H1 (cell line): ENCODE measurements around the gene ARHGAP22. TPM values are rescaled to one million over a fixed set of nuclear protein-coding genes. Genes with fewer than 3 reads are reported as not detected.

Experiments
- CTCF ChIA-PET: fragments of 300-600 bp; sonication (Branson Sonifier 250); formaldehyde crosslinking; loops from one replicate; lab custom pipeline; 2021; ENCODE audit not compliant: partially characterized antibody; lab: Charles Lee
- POLR2A ChIA-PET: fragments of 300-600 bp; sonication (Branson Sonifier 250); formaldehyde crosslinking; loops from one replicate; lab custom pipeline; 2021; ENCODE audit warnings: inconsistent platforms; ENCODE audit not compliant: partially characterized antibody; lab: Charles Lee
- DNase-seq, 2 experiments: peaks; one replicate each; pipeline versions ENCODE4 v3.0.0 to v3.0.0-alpha.2; 2010 to 2022; ENCODE audit warnings: low spot score in 2 of 2, low read depth in 1 of 2, mixed read lengths in 1 of 2
- FAIRE-seq: peaks from 2 replicates; lab custom pipeline; 2011; peaks lifted over from hg19 to GRCh38; lab: Jason Lieb, UNC
- H2AFZ ChIP-seq: 2 replicates; pipeline ENCODE4 v1.8.1; 2012; ENCODE audit warnings: low read length, inconsistent platforms
- H2AK5ac ChIP-seq: 2 replicates; pipeline ENCODE4 v1.6.1; 2013; ENCODE audit warnings: low read depth, low read length
- H2BK120ac ChIP-seq: replicated peaks from 2 replicates; pipeline ENCODE3; 2013; ENCODE audit warnings: low read depth, low read length, inconsistent platforms
- H2BK12ac ChIP-seq: 2 replicates; pipeline ENCODE4 v1.6.1; 2013; ENCODE audit warnings: low read depth, low read length
- H2BK15ac ChIP-seq: 2 replicates; pipeline ENCODE4 v1.6.1; 2013; ENCODE audit warnings: low read length
- H2BK20ac ChIP-seq: 2 replicates; pipeline ENCODE4 v1.6.1; 2013; ENCODE audit warnings: low read length
- H2BK5ac ChIP-seq: 2 replicates; pipeline ENCODE4 v1.6.1; 2013; ENCODE audit warnings: low read depth, low read length
- H3K14ac ChIP-seq: 2 replicates; pipeline ENCODE4 v1.6.1; 2013; ENCODE audit warnings: inconsistent platforms; ENCODE audit not compliant: insufficient read length
- H3K18ac ChIP-seq: 2 replicates; pipeline ENCODE4 v1.6.1; 2013; ENCODE audit warnings: low read length; ENCODE audit errors: extremely low read depth
- H3K23ac ChIP-seq: 2 replicates; pipeline ENCODE4 v1.6.1; 2013; ENCODE audit warnings: inconsistent platforms; ENCODE audit not compliant: insufficient read length
- H3K23me2 ChIP-seq: 2 replicates; pipeline ENCODE4 v1.6.1; 2013; ENCODE audit warnings: low read depth, low read length
- H3K27ac ChIP-seq: 2 replicates; pipeline ENCODE4 v1.6.1; 2011; ENCODE audit warnings: low read depth, low read length, inconsistent platforms
- H3K27me3 ChIP-seq, 4 experiments: replicated peaks in 1 of 4; 1 replicate in 1 of 4; 2 replicates in 3 of 4; pipeline versions ENCODE4 v1.6.1 to v1.8.1; 2011 to 2013; ENCODE audit warnings: low read length in 3 of 4, mild to moderate bottlenecking in 3 of 4, inconsistent platforms in 2 of 4, mixed read lengths in 2 of 4, moderate library complexity in 1 of 4; ENCODE audit not compliant: control insufficient read depth in 3 of 4, insufficient read depth in 3 of 4; ENCODE audit errors: extremely low read depth in 1 of 4
- H3K36me3 ChIP-seq, 4 experiments: 2 replicates each; pipeline versions ENCODE4 v1.6.1 to v1.8.1; 2011 to 2013; ENCODE audit warnings: mild to moderate bottlenecking in 4 of 4, low read length in 3 of 4, moderate library complexity in 2 of 4, control low read depth in 1 of 4, inconsistent platforms in 1 of 4; ENCODE audit not compliant: insufficient read depth in 4 of 4, control insufficient read depth in 2 of 4
- H3K4ac ChIP-seq: replicated peaks from 2 replicates; pipeline ENCODE3; 2013; ENCODE audit warnings: low read length, low read depth, mixed read lengths, inconsistent platforms; ENCODE audit not compliant: insufficient read length
- H3K4me1 ChIP-seq, 4 experiments: replicated peaks in 1 of 4; 1 replicate in 1 of 4; 2 replicates in 3 of 4; pipeline versions ENCODE4 v1.6.1 to v1.8.1; 2011 to 2013; ENCODE audit warnings: low read length in 3 of 4, inconsistent platforms in 2 of 4, mixed read lengths in 1 of 4; ENCODE audit not compliant: insufficient read depth in 4 of 4, control insufficient read depth in 3 of 4
- H3K4me2 ChIP-seq, 2 experiments: 2 replicates each; pipeline versions ENCODE4 v1.6.1 to v1.8.1; 2011 to 2013; ENCODE audit warnings: low read depth in 2 of 2, low read length in 2 of 2, control low read depth in 1 of 2, inconsistent platforms in 1 of 2, mild to moderate bottlenecking in 1 of 2; ENCODE audit not compliant: insufficient read depth in 1 of 2
- H3K4me3 ChIP-seq, 4 experiments: fragments of 200-600, 300-600 bp in 1 of 4; sonication (generic), shearing (Covaris generic), sonication (Bioruptor Twin) in 1 of 4; 2 replicates each; pipeline versions ENCODE4 v1.5.1 to v1.8.1; 2011 to 2016; ENCODE audit warnings: low read length in 4 of 4, low read depth in 3 of 4, control low read depth in 2 of 4, inconsistent platforms in 2 of 4, mild to moderate bottlenecking in 2 of 4, mixed read lengths in 1 of 4, moderate library complexity in 1 of 4; ENCODE audit not compliant: insufficient read depth in 2 of 4; ENCODE audit errors: extremely low read depth in 1 of 4
- H3K56ac ChIP-seq: replicated peaks from 2 replicates; pipeline ENCODE3; 2013; ENCODE audit warnings: low read depth, mild to moderate bottlenecking, mixed read lengths, low read length, inconsistent platforms; ENCODE audit not compliant: insufficient read length
- H3K79me1 ChIP-seq: 2 replicates; pipeline ENCODE4 v1.6.1; 2013; ENCODE audit warnings: low read depth, low read length, control low read depth
- H3K79me2 ChIP-seq, 2 experiments: 2 replicates each; pipeline versions ENCODE4 v1.6.1 to v1.8.1; 2012 to 2013; ENCODE audit warnings: low read length in 2 of 2, mild to moderate bottlenecking in 2 of 2, inconsistent platforms in 1 of 2; ENCODE audit not compliant: insufficient read depth in 2 of 2, control insufficient read depth in 1 of 2
- H3K9ac ChIP-seq, 4 experiments: replicated peaks in 1 of 4; 1 replicate in 1 of 4; 2 replicates in 3 of 4; pipeline versions ENCODE4 v1.6.1 to v1.8.1; 2011 to 2013; ENCODE audit warnings: low read depth in 3 of 4, low read length in 3 of 4, control low read depth in 2 of 4, mild to moderate bottlenecking in 2 of 4, moderate library complexity in 2 of 4, inconsistent platforms in 1 of 4; ENCODE audit errors: extremely low read depth in 1 of 4
- H3K9me3 ChIP-seq, 2 experiments: 2 replicates each; pipeline versions ENCODE4 v1.6.1 to v1.8.1; 2012 to 2013; ENCODE audit warnings: mild to moderate bottlenecking in 2 of 2, moderate library complexity in 2 of 2, control low read depth in 1 of 2, inconsistent platforms in 1 of 2, low read depth in 1 of 2, low read length in 1 of 2, mixed read lengths in 1 of 2; ENCODE audit not compliant: insufficient read depth in 2 of 2
- H4K20me1 ChIP-seq, 2 experiments: replicated peaks in 1 of 2; 2 replicates each; pipeline versions ENCODE3 to v1.8.1; 2011 to 2013; ENCODE audit warnings: inconsistent platforms in 2 of 2, low read length in 2 of 2, mild to moderate bottlenecking in 1 of 2; ENCODE audit not compliant: insufficient read depth in 2 of 2, control insufficient read depth in 1 of 2
- H4K5ac ChIP-seq: 2 replicates; pipeline ENCODE4 v1.6.1; 2013; ENCODE audit warnings: low read length, low read depth, mixed read lengths, inconsistent platforms; ENCODE audit not compliant: insufficient read length
- H4K8ac ChIP-seq: 2 replicates; pipeline ENCODE4 v1.8.0; 2013; ENCODE audit warnings: mild to moderate bottlenecking, moderate library complexity, low read length, inconsistent platforms; ENCODE audit not compliant: insufficient read depth; ENCODE audit errors: extremely low read depth
- H4K91ac ChIP-seq: replicated peaks from 2 replicates; pipeline ENCODE3; 2013; ENCODE audit warnings: low read length, mixed read lengths, inconsistent platforms; ENCODE audit not compliant: insufficient read length
- WGBS, 2 experiments: shearing (Covaris generic) in 1 of 2; methylation state at CpG; one replicate each; pipeline versions ENCODE4 v1.1.6 to v1.1.7; 2013 to 2015; ENCODE audit warnings: low lambda C conversion rate in 2 of 2, mixed read lengths in 2 of 2, inconsistent platforms in 1 of 2, low coverage in 1 of 2, missing lambda C conversion rate in 1 of 2; ENCODE audit not compliant: insufficient replicate concordance in 2 of 2, insufficient coverage in 1 of 2, insufficient read length in 1 of 2; ENCODE audit errors: extremely low coverage in 1 of 2, missing lambda C conversion rate in 1 of 2; 5-methylcytosine and 5-hydroxymethylcytosine counted together
- polyA plus RNA-seq, 7 experiments: library from polyadenylated mRNA; depleted of rRNA in 3 of 7; stranded (reverse) in 5 of 7; unstranded in 2 of 7; fragments of >200 nt in 5 of 7; fragments of 200-250 nt in 2 of 7; gene quantifications; 1 replicate in 5 of 7; 2 replicates in 1 of 7; 4 replicates in 1 of 7; pipeline versions ENCODE4 v1.2.1 to v1.2.3, GENCODE V29; 2011 to 2013; ENCODE audit warnings: missing spikeins in 2 of 7, mixed read lengths in 2 of 7
- total RNA-seq: library from RNA; stranded (reverse); fragmentation: NEBNext Ultra II Directional; extraction: Animal tissue kit (Norgen Biotek cat#: 25700); gene quantifications from 2 replicates; pipeline ENCODE4 v1.2.1, GENCODE V29; 2021
- TF ChIP-seq, protein P1 (sequence below): IDR thresholded peaks from 2 replicates; pipeline ENCODE4 v1.6.1; 2012; ENCODE audit warnings: inconsistent platforms

Gene ARHGAP22
- total and polyA plus RNA-seq, 2 of the 8 experiments (the other 6 are each of a cell fraction or from before 2014, with no cell fraction given): 3.6 to 11.2 TPM

DNA sequence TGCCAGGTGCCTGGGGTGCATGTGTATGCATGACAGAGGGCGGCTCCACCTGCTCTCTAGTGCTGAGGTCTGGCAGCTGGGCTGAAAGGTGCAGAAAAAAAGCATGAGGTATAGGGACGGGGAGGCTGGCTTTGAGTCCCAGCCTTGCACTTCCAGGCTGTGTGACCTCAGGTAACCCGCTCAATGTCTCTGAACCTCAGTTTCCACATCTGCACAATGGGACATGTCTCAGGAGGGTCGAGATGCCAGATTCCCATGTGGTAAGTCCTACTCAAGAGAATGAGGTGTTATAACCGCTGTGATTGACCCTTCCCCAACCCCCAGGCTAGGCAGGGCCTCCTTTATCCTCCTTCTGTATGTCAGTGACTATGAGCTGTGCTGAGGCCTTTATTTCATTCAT, 48.8 kb downstream of the ARHGAP22 start:
- Histone ChIP-seq H3K23ac (no peak overlapping the region), H2AFZ (no peak overlapping the region), H3K79me2 (no peaks in the 10 kb centered on the region), H2BK15ac (0 out of 2 replicates have a peak overlapping the region, but pooled peaks have one; percentile 0), H2BK12ac (no peak overlapping the region), H4K5ac (no peak overlapping the region), H2AK5ac (no peak overlapping the region), H4K20me1 (no peaks in the 10 kb centered on the region), H3K27ac (0 out of 2 replicates have a peak overlapping the region, but pooled peaks have one; percentile 15), H3K79me1 (no peaks in the 10 kb centered on the region), H2BK120ac (no peak overlapping the region), H3K9me3 (no peaks in the 10 kb centered on the region), H3K4me1 (peaks cover 0 to 9% (median 6%) of the 10 kb centered on the region in 4 experiments; a peak in 4 of 7 replicates), H3K36me3 (no peaks in the 10 kb centered on the region), H4K91ac (no peak overlapping the region), H3K23me2 (no peaks in the 10 kb centered on the region), H3K14ac (no peak overlapping the region), H2BK5ac (no peak overlapping the region; the same call in 1 of the 2 replicates), H3K4me2 (no peak overlapping the region), H3K4me3 (no peak overlapping the region), H4K8ac (no peak overlapping the region), H3K56ac (no peak overlapping the region), H2BK20ac (peak overlapping the region; percentile 3; the same call in 1 of the 2 replicates), H3K9ac (no peak overlapping the region), H3K27me3 (no peaks in the 10 kb centered on the region), H3K18ac (no peak overlapping the region), H3K4ac (no peak overlapping the region)
- CTCF ChIA-PET: interaction anchor here (1.6 to 10.2 kb wide), 4 partner anchors 18 to 100 kb away, joined by 5 to 127 read pairs (median 56); no protein-coding TSS in a partner anchor
- FAIRE-seq (no peak), DNase-seq (no peak)
- POLR2A ChIA-PET: interaction anchor here (1.0 kb wide), 1 partner anchor 25 kb away, joined by 3 read pairs; no protein-coding TSS in a partner anchor
- WGBS, 2 experiments: 91% methylated on average over 5 of the region's 5 CpGs; no CpG with 5 or more reads in 1 of the 2 experiments
- TF ChIP-seq, protein P1, sequence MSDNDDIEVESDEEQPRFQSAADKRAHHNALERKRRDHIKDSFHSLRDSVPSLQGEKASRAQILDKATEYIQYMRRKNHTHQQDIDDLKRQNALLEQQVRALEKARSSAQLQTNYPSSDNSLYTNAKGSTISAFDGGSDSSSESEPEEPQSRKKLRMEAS: no peak
